ENCODE results near the gene ALDOB.

DNA sequence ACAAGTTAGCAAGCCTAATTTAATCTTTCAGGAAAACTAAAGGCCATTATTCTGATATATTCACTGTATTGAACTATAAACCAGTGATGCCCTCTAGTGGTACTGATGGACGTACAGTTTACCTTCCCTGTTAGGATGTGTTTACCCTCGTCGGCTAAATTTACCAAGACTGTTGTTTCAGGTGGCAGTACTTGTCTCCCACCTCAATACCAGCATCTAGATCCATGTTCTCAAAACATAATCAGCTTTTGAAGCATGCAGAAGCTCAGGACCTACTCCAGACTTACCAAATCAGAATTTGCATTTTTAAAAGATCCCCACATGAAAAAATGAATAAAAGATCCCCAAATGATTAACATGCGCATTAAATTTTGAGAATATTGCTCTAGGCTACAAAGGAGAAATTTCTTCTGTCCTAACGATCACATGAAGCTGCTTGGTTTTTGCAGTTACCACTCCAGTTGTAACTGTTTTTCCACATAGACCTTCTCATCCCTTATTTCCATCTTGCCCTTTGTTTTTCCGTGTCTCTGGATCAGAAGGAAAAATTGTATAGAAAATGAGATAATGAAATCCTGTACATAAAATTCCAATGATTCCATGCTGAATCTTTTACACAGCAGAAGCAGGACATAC, 47.6 kb downstream of the ALDOB start:
- TF ChIP-seq ISL1 (CRISPR knock-in tag; IDR thresholded peaks at IDR 0.05): no peak
- TF ChIP-seq, protein P1, sequence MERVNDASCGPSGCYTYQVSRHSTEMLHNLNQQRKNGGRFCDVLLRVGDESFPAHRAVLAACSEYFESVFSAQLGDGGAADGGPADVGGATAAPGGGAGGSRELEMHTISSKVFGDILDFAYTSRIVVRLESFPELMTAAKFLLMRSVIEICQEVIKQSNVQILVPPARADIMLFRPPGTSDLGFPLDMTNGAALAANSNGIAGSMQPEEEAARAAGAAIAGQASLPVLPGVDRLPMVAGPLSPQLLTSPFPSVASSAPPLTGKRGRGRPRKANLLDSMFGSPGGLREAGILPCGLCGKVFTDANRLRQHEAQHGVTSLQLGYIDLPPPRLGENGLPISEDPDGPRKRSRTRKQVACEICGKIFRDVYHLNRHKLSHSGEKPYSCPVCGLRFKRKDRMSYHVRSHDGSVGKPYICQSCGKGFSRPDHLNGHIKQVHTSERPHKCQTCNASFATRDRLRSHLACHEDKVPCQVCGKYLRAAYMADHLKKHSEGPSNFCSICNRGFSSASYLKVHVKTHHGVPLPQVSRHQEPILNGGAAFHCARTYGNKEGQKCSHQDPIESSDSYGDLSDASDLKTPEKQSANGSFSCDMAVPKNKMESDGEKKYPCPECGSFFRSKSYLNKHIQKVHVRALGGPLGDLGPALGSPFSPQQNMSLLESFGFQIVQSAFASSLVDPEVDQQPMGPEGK (CRISPR knock-in tag; IDR thresholded peaks at IDR 0.05; ENCODE audit: borderline replicate concordance): no peak
- no peak for TF ChIP-seq GLIS3 (CRISPR knock-in tag; IDR thresholded peaks at IDR 0.05)
- TF ChIP-seq RARB (CRISPR knock-in tag; IDR thresholded peaks at IDR 0.05): no peak
- TF ChIP-seq ZFP3 (CRISPR knock-in tag; IDR thresholded peaks at IDR 0.05): no peak
